NCI-H2107 treated with DMSO at 0.1 percent for 48 hours (cell line): ENCODE results near the gene GCGR.

Experiments used
- DNase-seq: peaks from one replicate; lab custom pipeline; 2025; ENCODE audit not compliant: unreplicated experiment; lab: John Stamatoyannopoulos, UW

The GCGR gene

GRCh38 chr17:81845881-81846742, 42.2 kb downstream of the GCGR start:
- no peak for DNase-seq

- no peak for DNase-seq
Measured at GRCh38 chr17:81846743-81847689, 43.1 kb downstream of the GCGR start.

GRCh38 chr17:81849457-81849856, 45.5 kb downstream of the GCGR start:
- DNase-seq = no peak

- no peak for DNase-seq
Measured at GRCh38 chr17:81851423-81851822, 47.5 kb downstream of the GCGR start.

GRCh38 chr17:81852237-81852636, 48.3 kb downstream of the GCGR start:
- DNase-seq = no peak

GRCh38 chr17:81854974-81855774, 51.2 kb downstream of the GCGR start:
- DNase-seq = no peak

GRCh38 chr17:81858170-81858966, 54.4 kb downstream of the GCGR start:
- DNase-seq = no peak

- DNase-seq = no peak
Measured at GRCh38 chr17:81858967-81859905, 55.3 kb downstream of the GCGR start.

- no peak for DNase-seq
Measured at GRCh38 chr17:81859906-81860755, 56.2 kb downstream of the GCGR start, which contains the start of gene P4HB. Gene P4HB, minus strand, starts transcription at chr17:81860535. Its CDS starts 64 bp downstream, at chr17:81860471.

GRCh38 chr17:81860756-81861568, 57.0 kb downstream of the GCGR start:
- DNase-seq = peak; percentile 98

GRCh38 chr17:81863123-81863675, 59.2 kb downstream of the GCGR start:
- no peak for DNase-seq
